H1 (cell line): ENCODE measurements around the gene SUGP1. TPM values are rescaled to one million over a fixed set of nuclear protein-coding genes. Genes with fewer than 3 reads are reported as not detected.

Source experiments
- CTCF ChIA-PET: fragments of 300-600 bp; sonication (Branson Sonifier 250); formaldehyde crosslinking; loops from one replicate; lab custom pipeline; 2021; ENCODE audit not compliant: partially characterized antibody; lab: Charles Lee
- POLR2A ChIA-PET: fragments of 300-600 bp; sonication (Branson Sonifier 250); formaldehyde crosslinking; loops from one replicate; lab custom pipeline; 2021; ENCODE audit warnings: inconsistent platforms; ENCODE audit not compliant: partially characterized antibody; lab: Charles Lee
- DNase-seq, 2 experiments: peaks; one replicate each; pipeline versions ENCODE4 v3.0.0 to v3.0.0-alpha.2; 2010 to 2022; ENCODE audit warnings: low spot score in 2 of 2, low read depth in 1 of 2, mixed read lengths in 1 of 2
- FAIRE-seq: peaks from 2 replicates; lab custom pipeline; 2011; peaks lifted over from hg19 to GRCh38; lab: Jason Lieb, UNC
- H2AFZ ChIP-seq: 2 replicates; pipeline ENCODE4 v1.8.1; 2012; ENCODE audit warnings: low read length, inconsistent platforms
- H2AK5ac ChIP-seq: 2 replicates; pipeline ENCODE4 v1.6.1; 2013; ENCODE audit warnings: low read depth, low read length
- H2BK120ac ChIP-seq: replicated peaks from 2 replicates; pipeline ENCODE3; 2013; ENCODE audit warnings: low read depth, low read length, inconsistent platforms
- H2BK12ac ChIP-seq: 2 replicates; pipeline ENCODE4 v1.6.1; 2013; ENCODE audit warnings: low read depth, low read length
- H2BK15ac ChIP-seq: 2 replicates; pipeline ENCODE4 v1.6.1; 2013; ENCODE audit warnings: low read length
- H2BK20ac ChIP-seq: 2 replicates; pipeline ENCODE4 v1.6.1; 2013; ENCODE audit warnings: low read length
- H2BK5ac ChIP-seq: 2 replicates; pipeline ENCODE4 v1.6.1; 2013; ENCODE audit warnings: low read depth, low read length
- H3K14ac ChIP-seq: 2 replicates; pipeline ENCODE4 v1.6.1; 2013; ENCODE audit warnings: inconsistent platforms; ENCODE audit not compliant: insufficient read length
- H3K18ac ChIP-seq: 2 replicates; pipeline ENCODE4 v1.6.1; 2013; ENCODE audit warnings: low read length; ENCODE audit errors: extremely low read depth
- H3K23ac ChIP-seq: 2 replicates; pipeline ENCODE4 v1.6.1; 2013; ENCODE audit warnings: inconsistent platforms; ENCODE audit not compliant: insufficient read length
- H3K23me2 ChIP-seq: 2 replicates; pipeline ENCODE4 v1.6.1; 2013; ENCODE audit warnings: low read depth, low read length
- H3K27ac ChIP-seq: 2 replicates; pipeline ENCODE4 v1.6.1; 2011; ENCODE audit warnings: low read depth, low read length, inconsistent platforms
- H3K27me3 ChIP-seq, 4 experiments: replicated peaks in 1 of 4; 1 replicate in 1 of 4; 2 replicates in 3 of 4; pipeline versions ENCODE4 v1.6.1 to v1.8.1; 2011 to 2013; ENCODE audit warnings: low read length in 3 of 4, mild to moderate bottlenecking in 3 of 4, inconsistent platforms in 2 of 4, mixed read lengths in 2 of 4, moderate library complexity in 1 of 4; ENCODE audit not compliant: control insufficient read depth in 3 of 4, insufficient read depth in 3 of 4; ENCODE audit errors: extremely low read depth in 1 of 4
- H3K36me3 ChIP-seq, 4 experiments: 2 replicates each; pipeline versions ENCODE4 v1.6.1 to v1.8.1; 2011 to 2013; ENCODE audit warnings: mild to moderate bottlenecking in 4 of 4, low read length in 3 of 4, moderate library complexity in 2 of 4, control low read depth in 1 of 4, inconsistent platforms in 1 of 4; ENCODE audit not compliant: insufficient read depth in 4 of 4, control insufficient read depth in 2 of 4
- H3K4ac ChIP-seq: replicated peaks from 2 replicates; pipeline ENCODE3; 2013; ENCODE audit warnings: low read length, low read depth, mixed read lengths, inconsistent platforms; ENCODE audit not compliant: insufficient read length
- H3K4me1 ChIP-seq, 4 experiments: replicated peaks in 1 of 4; 1 replicate in 1 of 4; 2 replicates in 3 of 4; pipeline versions ENCODE4 v1.6.1 to v1.8.1; 2011 to 2013; ENCODE audit warnings: low read length in 3 of 4, inconsistent platforms in 2 of 4, mixed read lengths in 1 of 4; ENCODE audit not compliant: insufficient read depth in 4 of 4, control insufficient read depth in 3 of 4
- H3K4me2 ChIP-seq, 2 experiments: 2 replicates each; pipeline versions ENCODE4 v1.6.1 to v1.8.1; 2011 to 2013; ENCODE audit warnings: low read depth in 2 of 2, low read length in 2 of 2, control low read depth in 1 of 2, inconsistent platforms in 1 of 2, mild to moderate bottlenecking in 1 of 2; ENCODE audit not compliant: insufficient read depth in 1 of 2
- H3K4me3 ChIP-seq, 4 experiments: fragments of 200-600, 300-600 bp in 1 of 4; sonication (generic), shearing (Covaris generic), sonication (Bioruptor Twin) in 1 of 4; 2 replicates each; pipeline versions ENCODE4 v1.5.1 to v1.8.1; 2011 to 2016; ENCODE audit warnings: low read length in 4 of 4, low read depth in 3 of 4, control low read depth in 2 of 4, inconsistent platforms in 2 of 4, mild to moderate bottlenecking in 2 of 4, mixed read lengths in 1 of 4, moderate library complexity in 1 of 4; ENCODE audit not compliant: insufficient read depth in 2 of 4; ENCODE audit errors: extremely low read depth in 1 of 4
- H3K56ac ChIP-seq: replicated peaks from 2 replicates; pipeline ENCODE3; 2013; ENCODE audit warnings: low read depth, mild to moderate bottlenecking, mixed read lengths, low read length, inconsistent platforms; ENCODE audit not compliant: insufficient read length
- H3K79me1 ChIP-seq: 2 replicates; pipeline ENCODE4 v1.6.1; 2013; ENCODE audit warnings: low read depth, low read length, control low read depth
- H3K79me2 ChIP-seq, 2 experiments: 2 replicates each; pipeline versions ENCODE4 v1.6.1 to v1.8.1; 2012 to 2013; ENCODE audit warnings: low read length in 2 of 2, mild to moderate bottlenecking in 2 of 2, inconsistent platforms in 1 of 2; ENCODE audit not compliant: insufficient read depth in 2 of 2, control insufficient read depth in 1 of 2
- H3K9ac ChIP-seq, 4 experiments: replicated peaks in 1 of 4; 1 replicate in 1 of 4; 2 replicates in 3 of 4; pipeline versions ENCODE4 v1.6.1 to v1.8.1; 2011 to 2013; ENCODE audit warnings: low read depth in 3 of 4, low read length in 3 of 4, control low read depth in 2 of 4, mild to moderate bottlenecking in 2 of 4, moderate library complexity in 2 of 4, inconsistent platforms in 1 of 4; ENCODE audit errors: extremely low read depth in 1 of 4
- H3K9me3 ChIP-seq, 2 experiments: 2 replicates each; pipeline versions ENCODE4 v1.6.1 to v1.8.1; 2012 to 2013; ENCODE audit warnings: mild to moderate bottlenecking in 2 of 2, moderate library complexity in 2 of 2, control low read depth in 1 of 2, inconsistent platforms in 1 of 2, low read depth in 1 of 2, low read length in 1 of 2, mixed read lengths in 1 of 2; ENCODE audit not compliant: insufficient read depth in 2 of 2
- H4K20me1 ChIP-seq, 2 experiments: replicated peaks in 1 of 2; 2 replicates each; pipeline versions ENCODE3 to v1.8.1; 2011 to 2013; ENCODE audit warnings: inconsistent platforms in 2 of 2, low read length in 2 of 2, mild to moderate bottlenecking in 1 of 2; ENCODE audit not compliant: insufficient read depth in 2 of 2, control insufficient read depth in 1 of 2
- H4K5ac ChIP-seq: 2 replicates; pipeline ENCODE4 v1.6.1; 2013; ENCODE audit warnings: low read length, low read depth, mixed read lengths, inconsistent platforms; ENCODE audit not compliant: insufficient read length
- H4K8ac ChIP-seq: 2 replicates; pipeline ENCODE4 v1.8.0; 2013; ENCODE audit warnings: mild to moderate bottlenecking, moderate library complexity, low read length, inconsistent platforms; ENCODE audit not compliant: insufficient read depth; ENCODE audit errors: extremely low read depth
- H4K91ac ChIP-seq: replicated peaks from 2 replicates; pipeline ENCODE3; 2013; ENCODE audit warnings: low read length, mixed read lengths, inconsistent platforms; ENCODE audit not compliant: insufficient read length
- ASH2L ChIP-seq: fragments of 200-600, 300-600 bp; sonication (generic); IDR thresholded peaks from one replicate; pipeline ENCODE4 v1.7.1; 2017; ENCODE audit warnings: low read length
- JUND ChIP-seq: IDR thresholded peaks from 2 replicates; pipeline ENCODE4 v1.6.1; 2011; ENCODE audit warnings: mild to moderate bottlenecking, improper control_type of control experiment, low read length
- RAD21 ChIP-seq, 2 experiments: IDR thresholded peaks in 1 of 2; conservative IDR thresholded peaks in 1 of 2; 2 replicates each; pipeline ENCODE4 v1.6.1; 2011; ENCODE audit warnings: low read depth in 2 of 2, low read length in 2 of 2, improper control_type of control experiment in 1 of 2, inconsistent platforms in 1 of 2, mild to moderate bottlenecking in 1 of 2, moderate library complexity in 1 of 2
- RXRA ChIP-seq: IDR thresholded peaks from 2 replicates; pipeline ENCODE4 v1.6.1; 2011; ENCODE audit warnings: low read depth, mild to moderate bottlenecking, low read length, moderate library complexity; ENCODE audit not compliant: insufficient read depth
- TBP ChIP-seq: IDR thresholded peaks from 2 replicates; pipeline ENCODE4 v1.6.1; 2011; ENCODE audit warnings: low read depth, low read length, improper control_type of control experiment
- WGBS, 2 experiments: shearing (Covaris generic) in 1 of 2; methylation state at CpG; one replicate each; pipeline versions ENCODE4 v1.1.6 to v1.1.7; 2013 to 2015; ENCODE audit warnings: low lambda C conversion rate in 2 of 2, mixed read lengths in 2 of 2, inconsistent platforms in 1 of 2, low coverage in 1 of 2, missing lambda C conversion rate in 1 of 2; ENCODE audit not compliant: insufficient replicate concordance in 2 of 2, insufficient coverage in 1 of 2, insufficient read length in 1 of 2; ENCODE audit errors: extremely low coverage in 1 of 2, missing lambda C conversion rate in 1 of 2; 5-methylcytosine and 5-hydroxymethylcytosine counted together
- polyA plus RNA-seq, 7 experiments: library from polyadenylated mRNA; depleted of rRNA in 3 of 7; stranded (reverse) in 5 of 7; unstranded in 2 of 7; fragments of >200 nt in 5 of 7; fragments of 200-250 nt in 2 of 7; gene quantifications; 1 replicate in 5 of 7; 2 replicates in 1 of 7; 4 replicates in 1 of 7; pipeline versions ENCODE4 v1.2.1 to v1.2.3, GENCODE V29; 2011 to 2013; ENCODE audit warnings: missing spikeins in 2 of 7, mixed read lengths in 2 of 7
- total RNA-seq: library from RNA; stranded (reverse); fragmentation: NEBNext Ultra II Directional; extraction: Animal tissue kit (Norgen Biotek cat#: 25700); gene quantifications from 2 replicates; pipeline ENCODE4 v1.2.1, GENCODE V29; 2021

SUGP1 gene
- total and polyA plus RNA-seq, 2 of the 8 experiments (the other 6 are each of a cell fraction or from before 2014, with no cell fraction given), result 38.5 to 65.2 TPM

DNA sequence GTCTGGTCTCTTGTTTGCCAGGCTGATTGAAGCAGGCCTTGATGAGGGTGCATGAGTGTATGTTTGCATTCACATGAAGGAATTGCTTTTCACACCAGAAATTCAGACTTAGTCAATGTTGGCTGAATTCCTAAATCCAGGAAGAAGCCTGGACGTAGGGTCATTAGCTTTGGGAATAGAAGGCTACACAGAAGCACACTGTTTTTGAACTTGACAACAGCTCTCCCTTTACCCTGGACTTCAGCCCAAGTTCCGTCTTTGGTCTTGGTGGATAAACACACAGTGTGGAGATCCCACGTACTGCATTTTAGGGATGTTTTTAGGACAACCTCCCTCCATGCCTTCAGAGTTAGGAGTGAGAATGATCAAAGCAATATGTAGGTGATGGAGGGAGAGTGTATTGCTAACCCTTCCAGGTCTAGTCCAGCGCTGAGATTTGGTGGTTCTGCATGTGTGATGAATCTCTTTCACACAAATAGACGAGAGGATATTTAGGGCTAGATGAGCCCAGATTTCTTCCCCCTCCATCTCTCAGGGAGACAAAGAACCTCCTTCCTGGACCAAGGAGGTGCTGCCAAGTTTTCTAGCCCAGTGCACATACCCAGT, 70.0 kb downstream of the SUGP1 start:
- Histone ChIP-seq H3K4ac (no peak overlapping the region), H3K79me1 (no peaks in the 10 kb centered on the region), H3K18ac (no peak overlapping the region), H2AFZ (no peak overlapping the region), H4K20me1 (no peaks in the 10 kb centered on the region), H3K9me3 (no peaks in the 10 kb centered on the region), H2BK15ac (no peak overlapping the region), H2AK5ac (no peak overlapping the region), H4K5ac (no peak overlapping the region), H3K36me3 (no peaks in the 10 kb centered on the region), H3K56ac (no peak overlapping the region), H2BK20ac (no peak overlapping the region), H3K4me3 (no peak overlapping the region), H4K91ac (no peak overlapping the region), H3K27ac (no peak overlapping the region), H3K4me2 (no peak overlapping the region), H3K23me2 (0 out of 2 replicates have a peak, but pooled peaks cover 2% of the 10 kb centered on the region), H3K79me2 (no peaks in the 10 kb centered on the region), H3K14ac (no peak overlapping the region), H2BK12ac (no peak overlapping the region), H2BK5ac (no peak overlapping the region), H3K9ac (no peak overlapping the region; a peak in 1 of 7 replicates), H3K27me3 (peaks cover 0 to 6% (median 2%) of the 10 kb centered on the region in 4 experiments; a peak in 4 of 7 replicates), H2BK120ac (no peak overlapping the region), H3K4me1 (no peaks in the 10 kb centered on the region), H4K8ac (no peak overlapping the region), H3K23ac (no peak overlapping the region)
- ChIA-PET POLR2A (interaction anchor here (0.6 to 1.5 kb wide), 3 partner anchors 9 to 76 kb away, joined by 3 to 4 read pairs (median 3); a partner anchor contains a TSS), CTCF (interaction anchor here (1.1 to 1.7 kb wide), 2 partner anchors 22 to 32 kb away, joined by 4 read pairs; no protein-coding TSS in a partner anchor)
- DNase-seq, result no peak
- FAIRE-seq, result no peak
- 86% methylated on average over 5 of the region's 5 CpGs; no CpG with 5 or more reads in 1 of the 2 experiments for WGBS, 2 experiments
- TF ChIP-seq JUND (no peak), RAD21 (IDR thresholded peaks at IDR 0.05 in 1 of 2, conservative IDR thresholded peaks at IDR 0.05 in 1 of 2; ENCODE audit: low read depth in 2 of 2, low read length in 2 of 2) (no peak), ASH2L (no peak), TBP (no peak), RXRA (no peak)
